Right kidney (tissue), 1 donor: Measurements from ENCODE around the gene PIAS3.
"Not testable (repeated sequence)": the region's sequence is repeated elsewhere in the genome, so short reads cannot be mapped to it uniquely, and the experiment has no call there.

Source experiments
- DNase-seq: peaks from one replicate; pipeline ENCODE4 v3.0.0-alpha.2; 2016

The PIAS3 gene

DNA sequence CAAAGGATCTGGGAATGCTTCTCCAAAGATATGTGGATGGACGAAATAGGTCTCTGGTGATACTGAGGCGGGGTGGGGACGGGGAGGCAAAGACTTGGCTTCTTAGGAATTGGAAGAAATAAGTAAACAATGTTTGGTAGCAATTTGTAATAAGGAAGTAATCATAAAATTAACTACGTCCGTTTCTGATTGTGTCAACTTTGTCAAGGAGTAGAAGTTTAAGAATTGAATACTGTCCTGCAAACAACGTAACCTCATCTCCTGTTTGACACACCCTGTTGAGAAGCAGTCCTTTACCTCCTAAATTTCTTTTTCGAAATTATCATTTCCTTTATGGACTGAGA, 34.4 kb downstream of the PIAS3 start:
- no peak for DNase-seq

DNA sequence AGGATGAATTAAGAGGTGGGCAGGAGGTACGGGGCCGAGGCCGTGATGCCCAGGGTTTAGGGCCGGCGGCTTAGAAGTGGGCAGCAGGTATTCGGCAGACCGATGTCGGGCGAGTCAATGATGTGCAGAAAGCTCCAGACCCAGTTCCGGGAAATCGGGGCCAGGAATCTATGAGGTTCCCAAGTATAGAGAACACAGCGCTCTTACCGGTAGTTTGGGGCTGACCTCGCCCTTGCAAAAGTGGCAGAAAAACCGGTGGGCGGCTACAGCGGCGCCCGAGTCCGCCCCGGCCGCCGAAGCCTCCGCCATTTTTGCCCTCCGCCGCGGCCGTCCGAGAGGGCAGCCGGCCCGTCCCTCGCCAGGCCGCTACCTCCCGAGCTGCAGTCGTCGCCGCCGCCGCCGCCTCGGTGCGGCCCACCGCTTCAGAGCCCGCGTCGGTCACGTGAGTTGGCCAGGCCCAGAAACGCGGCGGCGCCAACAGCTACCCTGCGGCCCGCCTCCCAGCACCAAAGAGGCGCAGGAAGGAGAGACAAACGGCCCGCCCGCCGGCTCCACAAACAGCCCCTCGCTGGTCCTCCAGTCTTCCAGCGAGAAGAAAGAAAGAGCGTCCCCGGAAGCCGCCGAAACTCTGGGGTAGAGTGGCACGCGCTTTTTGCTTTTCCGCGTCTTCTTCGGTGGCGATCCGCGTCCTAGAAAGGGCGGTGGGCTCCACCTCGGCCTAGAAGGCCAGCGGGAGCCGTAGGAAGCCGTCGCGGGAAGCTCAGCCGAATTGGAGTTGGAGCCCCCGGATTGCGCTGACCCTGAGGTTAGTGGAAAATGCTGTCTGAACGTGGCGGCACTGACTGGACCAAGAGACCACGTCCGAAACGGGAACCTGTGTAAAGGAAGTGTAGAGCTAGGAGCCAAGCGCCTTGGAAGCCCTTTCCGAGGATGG, 35.0 kb downstream of the PIAS3 start, which contains the start of the genes POLR3C and RNF115:
POLR3C (plus strand) TSS at position 636 of the 934 bp plus-strand sequence. CDS start 1,577 bp downstream, outside the sequence.
RNF115 (minus strand) TSS at position 531 of the 934 bp plus-strand sequence; CDS start at position 309, 222 bp downstream.
- peak; percentile 94 for DNase-seq

DNA sequence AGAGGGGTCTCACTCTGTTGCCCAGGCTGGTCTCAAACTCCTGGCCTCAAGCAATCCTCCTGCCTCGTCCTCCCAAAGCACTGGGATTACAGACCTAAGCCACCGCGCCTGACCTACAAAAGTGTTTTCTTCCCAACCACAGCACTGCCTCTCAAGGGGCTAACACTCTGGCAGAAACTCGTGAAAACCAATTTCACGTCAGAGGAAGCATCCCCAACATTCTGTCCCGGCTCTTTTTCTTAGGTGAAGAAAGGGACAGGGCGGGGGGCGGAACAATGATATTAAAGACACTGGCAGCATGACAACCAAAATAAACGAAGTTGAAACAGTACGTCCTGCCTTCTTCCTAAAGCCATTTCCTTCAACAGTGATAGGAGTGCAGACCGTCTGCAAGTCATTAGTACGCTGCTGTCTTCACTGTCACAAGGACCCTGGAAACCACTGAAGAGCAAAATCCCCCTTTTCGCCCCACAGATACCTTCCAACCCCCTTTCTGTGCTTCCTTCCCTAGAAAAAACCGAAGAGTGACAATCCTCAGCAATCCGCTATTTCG, 36.0 kb downstream of the PIAS3 start:
- not testable (repeated sequence) for DNase-seq

DNA sequence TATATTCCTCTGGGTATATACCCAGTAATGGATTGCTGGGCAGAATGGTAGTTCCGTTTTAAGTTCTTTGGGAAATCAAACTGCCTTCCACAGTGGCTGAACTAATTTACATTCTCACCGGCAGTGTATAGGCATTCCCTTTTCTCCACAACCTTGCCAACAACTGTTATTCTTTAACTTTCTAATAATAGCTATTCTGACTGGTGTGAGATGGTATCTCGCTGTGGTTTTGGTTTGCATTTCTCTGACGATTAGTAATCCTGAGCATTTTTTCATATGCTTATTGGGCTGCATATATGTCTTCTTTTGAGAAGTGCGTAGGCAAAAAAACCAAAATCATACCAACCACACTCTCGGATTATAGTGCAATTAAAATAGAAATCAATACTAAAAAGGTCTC, 40.8 kb downstream of the PIAS3 start:
- not testable (repeated sequence) for DNase-seq

DNA sequence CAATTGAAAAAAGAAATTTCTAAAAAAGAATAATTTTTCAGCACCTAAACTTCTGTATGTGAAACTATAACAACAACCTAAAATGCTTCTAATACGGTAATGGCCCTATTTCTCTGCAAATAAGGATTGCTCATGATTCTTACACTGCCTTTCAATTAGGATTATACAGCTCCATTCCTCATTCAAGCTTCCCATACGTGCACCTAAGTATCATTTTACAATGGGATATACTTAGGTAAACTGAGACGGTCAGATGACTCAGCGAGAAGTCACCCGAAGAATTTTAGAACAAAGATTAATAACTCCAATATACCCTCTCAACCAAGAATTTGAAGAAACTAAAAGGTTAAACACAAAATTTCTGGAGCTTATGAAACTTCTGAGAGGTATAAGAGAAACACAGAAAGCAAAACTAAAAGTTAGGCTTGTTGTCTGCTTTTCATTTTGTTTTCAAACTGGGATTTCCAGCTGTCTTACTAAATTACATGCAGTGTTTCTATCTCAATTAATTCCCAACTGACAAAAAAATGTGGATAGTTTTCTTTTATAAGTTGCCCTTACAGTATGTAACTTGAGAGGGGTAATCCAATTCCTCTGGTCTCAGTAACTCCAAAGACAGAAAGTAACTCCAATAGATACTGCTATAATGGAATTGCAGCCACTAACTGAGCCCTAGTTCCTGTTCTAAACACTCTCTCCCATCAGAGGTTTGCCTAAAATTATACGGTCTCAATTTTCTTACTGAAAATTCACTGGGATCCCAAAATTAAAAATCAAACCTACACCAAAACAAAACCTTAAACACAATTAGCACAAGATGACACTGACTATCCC, 45.7 kb downstream of the PIAS3 start:
- DNase-seq = not testable (repeated sequence)

DNA sequence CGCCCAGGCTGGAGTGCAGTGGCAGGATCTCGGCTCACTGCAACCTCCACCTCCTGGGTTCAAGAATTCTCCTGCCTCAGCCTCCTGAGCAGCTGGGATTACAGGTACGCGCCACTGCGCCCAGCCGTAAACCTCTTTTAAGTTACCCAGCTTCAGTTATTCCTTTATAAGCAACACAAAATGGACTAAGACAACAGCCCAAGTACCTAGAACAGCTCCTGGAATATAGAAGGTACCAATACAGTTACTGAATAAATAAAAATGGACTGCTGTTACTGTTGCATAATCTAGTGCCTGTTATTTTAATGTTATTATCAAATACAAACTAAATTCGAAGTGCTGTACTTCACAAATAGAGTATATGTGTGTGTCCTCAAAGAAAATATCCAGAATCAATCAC, 52.0 kb downstream of the PIAS3 start:
- no peak for DNase-seq

DNA sequence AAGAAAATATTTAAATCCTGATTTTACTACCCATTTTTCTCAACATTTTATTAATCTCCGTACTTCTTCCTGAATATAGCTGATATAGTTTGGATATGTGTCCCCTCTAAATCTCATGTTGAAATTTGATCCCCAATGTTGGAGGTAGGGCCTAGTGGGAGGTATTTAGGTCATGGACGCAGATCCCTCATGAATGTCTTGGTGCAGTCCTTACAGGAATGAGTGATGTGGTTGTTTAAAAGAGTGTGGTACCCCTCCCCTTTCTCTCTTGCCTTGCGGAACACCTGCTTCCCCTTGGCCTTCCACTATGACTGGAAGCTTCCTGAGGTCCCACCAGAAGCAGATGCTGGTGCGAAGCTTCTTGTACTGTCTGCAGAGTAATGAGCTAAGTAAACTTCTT, 52.5 kb downstream of the PIAS3 start:
- no peak for DNase-seq

DNA sequence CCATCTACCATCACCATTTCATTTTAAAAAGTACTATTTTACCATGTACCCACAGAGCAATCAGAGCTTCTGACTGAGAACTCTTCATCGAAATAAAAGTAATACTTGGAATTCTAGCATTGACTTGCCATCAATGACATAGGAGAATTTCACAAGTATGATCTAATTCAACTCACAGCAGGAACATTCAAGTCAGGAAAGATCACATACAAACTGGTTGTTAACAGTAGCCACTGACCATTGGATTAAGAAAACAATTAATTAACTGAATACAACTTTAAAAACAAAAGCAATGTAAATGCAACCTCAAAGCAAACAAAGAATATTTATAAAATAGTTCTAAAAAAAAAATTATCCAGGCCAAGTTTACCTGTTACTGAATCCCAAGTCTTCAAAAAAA, 53.8 kb downstream of the PIAS3 start:
- no peak for DNase-seq

DNA sequence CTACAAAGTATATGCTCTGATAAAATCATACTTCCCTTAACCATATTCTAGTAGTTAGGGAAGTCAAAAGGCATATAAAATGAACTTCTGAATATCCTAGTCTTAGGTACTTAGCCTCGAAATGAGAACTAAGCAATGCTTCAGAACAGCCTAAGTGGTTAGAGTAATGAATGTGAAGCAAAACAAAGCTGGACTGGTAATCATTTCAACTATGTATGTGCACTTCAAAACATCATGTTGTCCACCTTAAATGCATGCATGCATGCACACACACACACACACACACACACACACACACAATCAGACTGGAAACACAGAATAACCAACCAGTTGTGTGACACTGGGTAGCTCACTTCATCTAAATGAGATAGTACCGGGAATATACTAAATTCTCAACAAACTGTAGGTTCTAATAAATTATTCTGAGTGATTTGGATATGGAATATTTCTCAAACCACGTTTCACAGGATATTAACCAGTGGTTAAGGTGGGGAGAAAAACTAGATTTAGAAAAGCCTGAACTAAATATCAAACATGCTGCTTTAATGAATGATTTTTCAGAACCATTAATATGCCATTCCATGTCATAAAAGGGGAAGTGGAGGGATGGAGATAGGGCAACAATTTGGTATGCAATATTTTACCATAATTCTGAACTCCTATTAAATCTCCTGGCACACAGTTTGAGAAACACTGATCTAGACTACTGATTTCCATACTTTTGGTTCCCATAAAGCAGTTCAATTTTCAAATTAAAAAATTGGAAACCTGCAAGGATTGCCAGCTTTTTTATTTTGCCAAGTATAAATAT, 54.4 kb downstream of the PIAS3 start:
- no peak for DNase-seq

DNA sequence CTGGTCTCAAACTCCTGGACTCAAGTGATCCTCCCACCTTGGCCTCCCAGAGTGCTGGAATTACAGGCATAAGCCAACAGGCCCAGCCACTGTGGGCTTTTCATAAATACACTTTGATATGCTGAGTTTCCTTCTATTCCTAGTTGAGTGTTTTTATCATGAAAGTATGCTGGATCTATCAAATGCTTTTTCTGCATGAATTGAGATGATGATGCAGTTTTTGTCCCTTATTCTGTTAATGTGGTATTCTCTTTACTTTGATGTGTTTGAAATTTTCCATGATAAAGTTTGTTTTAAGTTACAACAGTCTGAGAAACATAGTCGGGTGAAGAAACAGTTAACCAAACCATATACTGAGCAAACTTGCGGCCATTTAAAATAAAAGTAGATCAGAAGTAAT, 59.1 kb downstream of the PIAS3 start:
- no peak for DNase-seq
